ENCODE results near the gene HNRNPLL.

Gene HNRNPLL

DNA sequence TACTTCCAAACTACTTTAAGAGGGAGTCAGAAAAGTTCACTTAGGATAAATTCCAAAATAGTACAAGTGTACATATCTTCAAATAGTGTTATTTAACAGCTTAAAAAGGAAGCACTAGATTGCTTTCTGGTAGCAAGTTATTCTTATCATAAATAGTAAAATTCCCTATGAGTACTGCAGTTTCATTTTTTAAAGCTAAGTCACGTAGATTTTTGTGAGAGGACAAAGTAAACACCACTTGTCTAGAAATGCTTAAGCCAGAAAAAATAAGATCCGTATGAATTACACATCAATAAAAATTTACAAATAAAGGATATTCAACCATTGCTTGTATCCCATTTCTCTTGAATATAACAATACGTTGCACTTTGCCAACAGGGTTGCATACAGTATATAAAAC is 19.2 kb downstream of the HNRNPLL start:
- Histone ChIP-seq H2AFZ (ENCODE audit: low read length) (no peak overlapping the region), H4K20me1 (ENCODE audit: insufficient read depth, low read length, poor library complexity, severe bottlenecking) (peaks cover 12% of the 10 kb centered on the region), H3K4me1 (ENCODE audit: insufficient read depth, low read length, poor library complexity, severe bottlenecking) (peaks cover 6% of the 10 kb centered on the region), H3K9me2 (replicated peaks; ENCODE audit: low read depth, low read length) (no peaks in the 10 kb centered on the region), H3K36me3 (ENCODE audit: insufficient read depth, low read length) (peaks cover 59% of the 10 kb centered on the region), H3K27me3 (ENCODE audit: insufficient read depth, low read length, poor library complexity, severe bottlenecking) (no peaks in the 10 kb centered on the region), H3K9me3 (ENCODE audit: insufficient read depth, low read depth, low read length) (no peaks in the 10 kb centered on the region), H3K79me2 (ENCODE audit: insufficient read depth, low read length) (peaks cover 29% of the 10 kb centered on the region), H3K9ac (ENCODE audit: low read depth, low read length, poor library complexity, severe bottlenecking) (no peak overlapping the region), H3K4me3 (ENCODE audit: low read length, poor library complexity, severe bottlenecking) (no peak overlapping the region), H3F3A (ENCODE audit: low read depth) (no peaks in the 10 kb centered on the region), H3K4me2 (ENCODE audit: low read depth, low read length, poor library complexity, severe bottlenecking) (no peak overlapping the region)
- TF ChIP-seq, protein P1, sequence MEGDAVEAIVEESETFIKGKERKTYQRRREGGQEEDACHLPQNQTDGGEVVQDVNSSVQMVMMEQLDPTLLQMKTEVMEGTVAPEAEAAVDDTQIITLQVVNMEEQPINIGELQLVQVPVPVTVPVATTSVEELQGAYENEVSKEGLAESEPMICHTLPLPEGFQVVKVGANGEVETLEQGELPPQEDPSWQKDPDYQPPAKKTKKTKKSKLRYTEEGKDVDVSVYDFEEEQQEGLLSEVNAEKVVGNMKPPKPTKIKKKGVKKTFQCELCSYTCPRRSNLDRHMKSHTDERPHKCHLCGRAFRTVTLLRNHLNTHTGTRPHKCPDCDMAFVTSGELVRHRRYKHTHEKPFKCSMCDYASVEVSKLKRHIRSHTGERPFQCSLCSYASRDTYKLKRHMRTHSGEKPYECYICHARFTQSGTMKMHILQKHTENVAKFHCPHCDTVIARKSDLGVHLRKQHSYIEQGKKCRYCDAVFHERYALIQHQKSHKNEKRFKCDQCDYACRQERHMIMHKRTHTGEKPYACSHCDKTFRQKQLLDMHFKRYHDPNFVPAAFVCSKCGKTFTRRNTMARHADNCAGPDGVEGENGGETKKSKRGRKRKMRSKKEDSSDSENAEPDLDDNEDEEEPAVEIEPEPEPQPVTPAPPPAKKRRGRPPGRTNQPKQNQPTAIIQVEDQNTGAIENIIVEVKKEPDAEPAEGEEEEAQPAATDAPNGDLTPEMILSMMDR (conservative IDR thresholded peaks at IDR 0.05; ENCODE audit: low read length): no peak
- TF ChIP-seq EZH2phosphoT487 (IDR thresholded peaks at IDR 0.05; ENCODE audit: borderline replicate concordance): no peak

DNA sequence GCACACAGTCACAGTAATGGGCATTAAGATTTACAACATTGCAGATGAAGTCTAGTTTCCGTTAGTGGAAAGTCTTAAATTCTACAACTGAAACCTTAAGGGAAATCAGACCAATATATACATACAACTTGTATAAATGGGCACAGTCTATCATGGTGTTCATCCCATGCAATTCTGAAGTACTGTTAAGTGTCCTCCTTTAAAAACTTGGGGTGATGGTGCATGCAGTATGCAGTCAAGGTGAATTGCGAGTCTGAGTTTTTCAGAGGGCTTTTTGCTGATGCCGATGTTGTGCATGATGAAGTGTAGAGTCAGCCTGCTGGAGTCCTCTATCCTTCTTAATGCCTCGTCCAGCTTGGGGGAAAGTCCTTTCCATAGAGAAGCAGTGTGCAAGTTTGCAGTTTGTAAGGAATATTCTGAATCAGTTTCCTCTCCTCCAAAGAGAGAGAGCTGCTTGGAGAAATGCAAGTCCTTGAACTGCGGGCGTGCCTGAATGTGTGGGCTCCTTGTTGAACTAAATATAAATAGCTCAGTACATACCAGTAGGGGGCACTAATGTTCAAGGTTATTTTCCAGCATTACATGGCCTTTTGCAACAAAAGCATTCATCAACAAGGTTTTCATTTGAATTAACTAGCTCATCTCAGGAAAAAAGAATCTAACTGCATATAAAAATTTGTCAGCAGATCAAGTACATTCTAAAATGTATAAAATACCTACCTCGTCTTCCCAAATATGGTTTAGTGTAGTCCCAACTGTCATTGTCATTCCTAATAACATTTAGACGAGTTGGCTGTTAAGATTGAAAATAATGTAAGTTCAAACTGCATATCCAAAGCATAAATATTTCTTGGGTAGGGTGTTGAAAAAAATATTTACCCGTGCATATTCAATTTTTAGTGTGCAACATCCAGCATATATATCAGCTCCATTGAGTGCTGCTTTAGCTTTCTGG is 21.3 kb downstream of the HNRNPLL start:
- H4K20me1 ChIP-seq (ENCODE audit: insufficient read depth, low read length, poor library complexity, severe bottlenecking): peaks cover 12% of the 10 kb centered on the region
- no peak overlapping the region for H3K9ac ChIP-seq (ENCODE audit: low read depth, low read length, poor library complexity, severe bottlenecking)
- H3K9me2 ChIP-seq (replicated peaks; ENCODE audit: low read depth, low read length): no peaks in the 10 kb centered on the region
- H3K4me3 ChIP-seq (ENCODE audit: low read length, poor library complexity, severe bottlenecking): no peak overlapping the region
- H3K79me2 ChIP-seq (ENCODE audit: insufficient read depth, low read length): peaks cover 10% of the 10 kb centered on the region
- no peaks in the 10 kb centered on the region for H3K9me3 ChIP-seq (ENCODE audit: insufficient read depth, low read depth, low read length)
- H3K27me3 ChIP-seq (ENCODE audit: insufficient read depth, low read length, poor library complexity, severe bottlenecking): no peaks in the 10 kb centered on the region
- peaks cover 62% of the 10 kb centered on the region for H3K36me3 ChIP-seq (ENCODE audit: insufficient read depth, low read length)
- H3F3A ChIP-seq (ENCODE audit: low read depth): no peaks in the 10 kb centered on the region
- peaks cover 6% of the 10 kb centered on the region for H3K4me1 ChIP-seq (ENCODE audit: insufficient read depth, low read length, poor library complexity, severe bottlenecking)
- no peak for TF ChIP-seq EZH2phosphoT487 (IDR thresholded peaks at IDR 0.05; ENCODE audit: borderline replicate concordance)
- TF ChIP-seq, protein P1 (conservative IDR thresholded peaks at IDR 0.05; ENCODE audit: low read length): peak; percentile 77
- H2AFZ ChIP-seq (ENCODE audit: low read length): no peak overlapping the region
- H3K4me2 ChIP-seq (ENCODE audit: low read depth, low read length, poor library complexity, severe bottlenecking): no peak overlapping the region

DNA sequence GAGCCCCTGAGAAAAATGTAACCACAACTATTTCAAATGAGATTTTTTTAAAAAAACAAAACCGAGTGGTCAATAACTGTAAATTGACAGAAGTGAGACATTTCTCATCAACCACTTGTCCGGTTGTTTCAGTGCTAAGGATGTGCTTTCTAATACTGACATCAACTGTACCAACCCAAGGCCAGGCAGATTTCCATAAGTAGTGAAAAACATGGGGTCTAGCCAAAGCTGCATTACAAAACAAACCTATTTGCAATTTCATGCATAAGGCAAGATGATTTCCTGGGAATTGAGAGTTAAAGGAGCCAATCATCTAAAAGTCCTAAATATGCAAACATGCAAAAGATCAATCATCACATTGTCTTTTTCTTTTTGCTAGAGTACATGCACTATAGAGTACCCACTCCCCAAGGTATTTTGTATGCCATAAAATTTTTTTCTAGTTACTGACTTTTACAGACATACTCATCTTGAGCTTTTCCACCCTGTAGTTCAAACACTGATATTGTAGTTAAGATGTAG is 22.6 kb downstream of the HNRNPLL start:
- Histone ChIP-seq H3K9me2 (replicated peaks; ENCODE audit: low read depth, low read length) (no peaks in the 10 kb centered on the region), H3K36me3 (ENCODE audit: insufficient read depth, low read length) (peaks cover 58% of the 10 kb centered on the region), H3K9me3 (ENCODE audit: insufficient read depth, low read depth, low read length) (no peaks in the 10 kb centered on the region), H3K4me2 (ENCODE audit: low read depth, low read length, poor library complexity, severe bottlenecking) (no peak overlapping the region), H3K79me2 (ENCODE audit: insufficient read depth, low read length) (no peaks in the 10 kb centered on the region), H3K4me1 (ENCODE audit: insufficient read depth, low read length, poor library complexity, severe bottlenecking) (peaks cover 6% of the 10 kb centered on the region), H3F3A (ENCODE audit: low read depth) (no peaks in the 10 kb centered on the region), H3K9ac (ENCODE audit: low read depth, low read length, poor library complexity, severe bottlenecking) (no peak overlapping the region), H3K27me3 (ENCODE audit: insufficient read depth, low read length, poor library complexity, severe bottlenecking) (no peaks in the 10 kb centered on the region), H2AFZ (ENCODE audit: low read length) (no peak overlapping the region), H3K4me3 (ENCODE audit: low read length, poor library complexity, severe bottlenecking) (no peak overlapping the region), H4K20me1 (ENCODE audit: insufficient read depth, low read length, poor library complexity, severe bottlenecking) (peaks cover 12% of the 10 kb centered on the region)
- TF ChIP-seq, protein P1 (conservative IDR thresholded peaks at IDR 0.05; ENCODE audit: low read length): no peak
- TF ChIP-seq EZH2phosphoT487 (IDR thresholded peaks at IDR 0.05; ENCODE audit: borderline replicate concordance): no peak

All from Loucy (cell line).